HG02973 (cell line): ENCODE results near the gene STAT1.

Experiments used
- ATAC-seq: cut with Tn5 transposase; IDR thresholded peaks from one replicate; pipeline ENCODE4 v1.9.1; 2021; ENCODE audit warnings: moderate library complexity; ENCODE audit not compliant: unreplicated experiment

STAT1 gene

GRCh38 chr2:190927301-190927700 is 86.7 kb downstream of the STAT1 start:
- ATAC-seq = no peak

- no peak for ATAC-seq
Measured at GRCh38 chr2:190922376-190922775, 91.6 kb downstream of the STAT1 start.

- no peak for ATAC-seq
Measured at GRCh38 chr2:190920085-190920484, 93.9 kb downstream of the STAT1 start.
